BLaER1 (cell line): ENCODE measurements around the gene NMRK2.
"Not testable (repeated sequence)": the region's sequence is repeated elsewhere in the genome, so short reads cannot be mapped to it uniquely, and the experiment has no call there.

Experiments used
- H3K27ac ChIP-seq: shearing (Covaris generic); formaldehyde crosslinking; 2 replicates; pipeline ENCODE4 v1.8.1; 2022
- H3K27me3 ChIP-seq: shearing (Covaris generic); formaldehyde crosslinking; 2 replicates; pipeline ENCODE4 v1.8.1; 2022
- H3K36me3 ChIP-seq: shearing (Covaris generic); formaldehyde crosslinking; 2 replicates; pipeline ENCODE4 v1.8.1; 2022
- H3K4me1 ChIP-seq: shearing (Covaris generic); formaldehyde crosslinking; 2 replicates; pipeline ENCODE4 v1.8.1; 2022
- H3K4me2 ChIP-seq: shearing (Covaris generic); formaldehyde crosslinking; 2 replicates; pipeline ENCODE4 v1.8.1; 2022
- H3K4me3 ChIP-seq: shearing (Covaris generic); formaldehyde crosslinking; 2 replicates; pipeline ENCODE4 v1.8.1; 2022
- H3K9ac ChIP-seq: shearing (Covaris generic); formaldehyde crosslinking; 2 replicates; pipeline ENCODE4 v1.8.1; 2022
- H3K9me3 ChIP-seq: shearing (Covaris generic); formaldehyde crosslinking; 2 replicates; pipeline ENCODE4 v1.8.1; 2022
- H4K20me1 ChIP-seq: shearing (Covaris generic); formaldehyde crosslinking; 2 replicates; pipeline ENCODE4 v1.8.1; 2022
- Cebpa-rat ChIP-seq: shearing (Covaris generic); IDR thresholded peaks from 2 replicates; pipeline ENCODE4 v1.8.1; 2022

Gene NMRK2

GRCh38 chr19:3932931-3933810 lies at the start of gene NMRK2:
NMRK2 (plus strand) TSS chr19:3933069; CDS start chr19:3933672, 603 bp downstream.
- Histone ChIP-seq H3K9ac (no peak within 1 kb of the TSS), H3K4me1 (peaks cover 13% of the 10 kb centered on the region), H3K36me3 (no peaks in the 10 kb centered on the region), H3K4me3 (peak within 1 kb of the TSS; percentile 36; the same call in 1 of the 2 replicates), H3K9me3 (no peaks in the 10 kb centered on the region), H4K20me1 (0 out of 2 replicates have a peak, but pooled peaks cover 5% of the 10 kb centered on the region), H3K27me3 (peaks cover 60% of the 10 kb centered on the region), H3K4me2 (peak within 1 kb of the TSS; percentile 67), H3K27ac (no peak within 1 kb of the TSS)
- TF ChIP-seq Cebpa-rat, result no peak

GRCh38 chr19:3890591-3890990 lies 42.3 kb upstream of the NMRK2 start:
- no peak overlapping the region for H3K4me3 ChIP-seq
- H3K9ac ChIP-seq, result no peak overlapping the region
- H3K27me3 ChIP-seq, result no peaks in the 10 kb centered on the region
- H3K36me3 ChIP-seq, result no peaks in the 10 kb centered on the region
- TF ChIP-seq Cebpa-rat, result no peak
- no peaks in the 10 kb centered on the region for H4K20me1 ChIP-seq
- no peak overlapping the region for H3K4me2 ChIP-seq
- H3K9me3 ChIP-seq, result no peaks in the 10 kb centered on the region
- no peak overlapping the region for H3K27ac ChIP-seq
- no peaks in the 10 kb centered on the region for H3K4me1 ChIP-seq

GRCh38 chr19:3893509-3894179 lies 39.2 kb upstream of the NMRK2 start:
- H4K20me1 ChIP-seq, result no peaks in the 10 kb centered on the region
- H3K36me3 ChIP-seq, result no peaks in the 10 kb centered on the region
- H3K27ac ChIP-seq, result no peak overlapping the region
- no peaks in the 10 kb centered on the region for H3K4me1 ChIP-seq
- TF ChIP-seq Cebpa-rat, result no peak
- H3K4me2 ChIP-seq, result no peak overlapping the region
- no peak overlapping the region for H3K4me3 ChIP-seq
- H3K9me3 ChIP-seq, result peaks cover 7% of the 10 kb centered on the region
- H3K9ac ChIP-seq, result no peak overlapping the region
- no peaks in the 10 kb centered on the region for H3K27me3 ChIP-seq

GRCh38 chr19:3894959-3895358 lies 37.9 kb upstream of the NMRK2 start:
- H3K27ac ChIP-seq, H3K36me3 ChIP-seq, H4K20me1 ChIP-seq, H3K9ac ChIP-seq, H3K4me2 ChIP-seq, H3K27me3 ChIP-seq, H3K4me1 ChIP-seq, H3K4me3 ChIP-seq: not testable (repeated sequence)
- peaks cover 10% of the 10 kb centered on the region for H3K9me3 ChIP-seq

- Histone ChIP-seq H3K9me3 (peaks cover 10% of the 10 kb centered on the region), H4K20me1 (no peaks in the 10 kb centered on the region), H3K27me3 (no peaks in the 10 kb centered on the region), H3K9ac (no peak overlapping the region), H3K4me3 (no peak overlapping the region), H3K4me1 (no peaks in the 10 kb centered on the region), H3K36me3 (no peaks in the 10 kb centered on the region), H3K27ac (no peak overlapping the region), H3K4me2 (no peak overlapping the region)
- TF ChIP-seq Cebpa-rat, result no peak
These were observed 37.1 kb upstream of the NMRK2 start for GRCh38 chr19:3895788-3896187.

- no peaks in the 10 kb centered on the region for H3K27me3 ChIP-seq
- H3K27ac ChIP-seq, result no peak overlapping the region
- H3K4me3 ChIP-seq, result no peak overlapping the region
- H3K9ac ChIP-seq, result no peak overlapping the region
- no peak for TF ChIP-seq Cebpa-rat
- H4K20me1 ChIP-seq, result no peaks in the 10 kb centered on the region
- no peaks in the 10 kb centered on the region for H3K4me1 ChIP-seq
- no peaks in the 10 kb centered on the region for H3K36me3 ChIP-seq
- H3K9me3 ChIP-seq, result peaks cover 10% of the 10 kb centered on the region
- H3K4me2 ChIP-seq, result no peak overlapping the region
These were observed 34.9 kb upstream of the NMRK2 start for GRCh38 chr19:3897936-3898335.

- TF ChIP-seq Cebpa-rat, result no peak
- H3K4me2 ChIP-seq, result no peak overlapping the region
These were observed 34.4 kb upstream of the NMRK2 start for GRCh38 chr19:3898426-3898825.

GRCh38 chr19:3899531-3900294 lies 33.2 kb upstream of the NMRK2 start:
- no peak overlapping the region for H3K4me2 ChIP-seq
- H3K9ac ChIP-seq, result no peak overlapping the region
- no peak overlapping the region for H3K27ac ChIP-seq
- no peaks in the 10 kb centered on the region for H3K36me3 ChIP-seq
- TF ChIP-seq Cebpa-rat, result no peak
- no peak overlapping the region for H3K4me3 ChIP-seq
- H3K27me3 ChIP-seq, result no peaks in the 10 kb centered on the region
- H3K4me1 ChIP-seq, result no peaks in the 10 kb centered on the region
- H3K9me3 ChIP-seq, result peaks cover 10% of the 10 kb centered on the region
- no peaks in the 10 kb centered on the region for H4K20me1 ChIP-seq

More at GRCh38 chr19:3898426-3898825, 34.4 kb upstream of the NMRK2 start:
- Histone ChIP-seq H3K27me3 (no peaks in the 10 kb centered on the region), H3K4me1 (no peaks in the 10 kb centered on the region), H3K27ac (no peak overlapping the region), H4K20me1 (no peaks in the 10 kb centered on the region), H3K4me3 (no peak overlapping the region), H3K9me3 (peaks cover 10% of the 10 kb centered on the region), H3K9ac (no peak overlapping the region), H3K36me3 (no peaks in the 10 kb centered on the region)

GRCh38 chr19:3902317-3902973 lies 30.4 kb upstream of the NMRK2 start:
- Histone ChIP-seq H4K20me1 (no peaks in the 10 kb centered on the region), H3K4me3 (no peak overlapping the region), H3K4me2 (no peak overlapping the region), H3K27ac (no peak overlapping the region), H3K4me1 (no peaks in the 10 kb centered on the region), H3K36me3 (no peaks in the 10 kb centered on the region), H3K9ac (no peak overlapping the region), H3K27me3 (no peaks in the 10 kb centered on the region), H3K9me3 (peaks cover 10% of the 10 kb centered on the region)
- no peak for TF ChIP-seq Cebpa-rat
